Neural cell (in vitro differentiated cells): Measurements from ENCODE around the gene AMIGO2.

Source experiments
- CTCF ChIP-seq: fragments of 450-650 bp; IDR thresholded peaks from 2 replicates; pipeline ENCODE4 v1.5.1; 2014; ENCODE audit warnings: antibody characterized with exemption, mild to moderate bottlenecking, moderate library complexity; ENCODE audit not compliant: poor library complexity, severe bottlenecking
- EZH2 ChIP-seq: fragments of 200-600, 300-800 bp; shearing (Covaris generic), sonication (generic); IDR thresholded peaks from 2 replicates; pipeline ENCODE4 v1.6.1; 2014; ENCODE audit warnings: antibody characterized with exemption, low read length, borderline replicate concordance, mild to moderate bottlenecking; ENCODE audit not compliant: insufficient read depth, poor library complexity, severe bottlenecking
- POLR2AphosphoS5 ChIP-seq: IDR thresholded peaks from 2 replicates; pipeline ENCODE4 v1.6.1; 2012
- TAF1 ChIP-seq: IDR thresholded peaks from 2 replicates; pipeline ENCODE4 v1.6.1; 2012; ENCODE audit warnings: low read depth

GRCh38 chr12:47084172-47084571, 4.4 kb upstream of the AMIGO2 start:
- TF ChIP-seq POLR2AphosphoS5 (no peak), CTCF (no peak), EZH2 (no peak), TAF1 (no peak)
